ENCODE measurements around the gene NAT14. TPM values are rescaled to one million over a fixed set of nuclear protein-coding genes. Genes with fewer than 3 reads are reported as not detected.

The NAT14 gene
- total RNA-seq, 1 experiment from 2014 or later, result 55.3 TPM

DNA sequence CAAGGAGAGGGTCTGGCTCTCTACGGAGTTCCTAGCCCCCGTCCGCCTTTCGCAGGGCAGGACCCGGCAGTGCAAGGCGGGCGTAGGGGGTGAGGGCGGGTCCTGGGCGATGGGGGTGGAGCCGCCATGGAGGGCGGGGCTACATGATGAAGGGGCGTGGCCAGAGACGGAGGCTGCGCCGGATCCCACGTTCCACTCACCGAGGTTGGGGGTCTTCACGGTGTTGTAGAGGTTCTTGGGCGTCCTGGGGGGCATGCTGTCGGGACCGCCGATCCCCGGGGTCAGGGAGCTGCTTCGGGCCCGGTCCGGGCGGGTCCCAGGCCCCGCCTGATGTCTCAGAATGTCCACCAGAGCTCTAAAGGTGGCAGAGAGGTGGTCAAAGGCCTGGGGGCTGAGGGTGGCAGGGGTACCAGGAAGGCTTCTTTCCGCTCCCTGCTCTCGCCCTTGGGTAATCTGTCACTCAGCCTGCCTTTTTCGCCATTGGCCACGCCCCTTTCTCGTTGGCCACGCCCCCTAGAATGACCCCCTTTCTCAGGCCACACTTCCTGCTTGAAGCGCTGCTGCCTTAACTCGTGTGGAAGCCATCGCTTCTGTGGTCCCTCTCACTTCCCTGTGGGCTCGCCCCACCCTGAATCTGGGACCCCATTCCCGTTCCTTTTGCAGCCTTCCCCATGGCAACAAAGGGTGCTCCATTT lies 44.4 kb upstream of the NAT14 start:
- ChIA-PET POLR2A (no interaction called here), CTCF (no interaction called here), RAD21 (ENCODE audit: low non-redundant PET in 1 of 2, low total read pairs in 2 of 2, uncharacterized antibody in 2 of 2, unreplicated experiment in 2 of 2) (no interaction called here)
- H4K20me1 ChIP-seq (ENCODE audit: insufficient read depth), result no peaks in the 10 kb centered on the region
- no peaks in the 10 kb centered on the region for H3K9me3 ChIP-seq (ENCODE audit: control insufficient read depth in 1 of 2, insufficient read depth in 1 of 2, low read depth in 1 of 2, low read length in 2 of 2)
- H2AFZ ChIP-seq (ENCODE audit: low read depth, low read length, poor library complexity, severe bottlenecking), result no peak overlapping the region
- no peak for TF ChIP-seq ZNF274 (IDR thresholded peaks at IDR 0.05; ENCODE audit: low read depth, low read length)
- TF ChIP-seq CBX3 (IDR thresholded peaks at IDR 0.05; ENCODE audit: low read depth), result no peak
- no peak for TF ChIP-seq ZFX (IDR thresholded peaks at IDR 0.05)
- TF ChIP-seq JUND (IDR thresholded peaks at IDR 0.05), result no peak
- no peak for TF ChIP-seq EZH2phosphoT487 (IDR thresholded peaks at IDR 0.05; ENCODE audit: borderline replicate concordance)
- TF ChIP-seq SRF (IDR thresholded peaks at IDR 0.05; ENCODE audit: low read depth), result no peak
- no peak for TF ChIP-seq CEBPB (IDR thresholded peaks at IDR 0.05; ENCODE audit: low read depth)
- TF ChIP-seq SIN3A (IDR thresholded peaks at IDR 0.05; ENCODE audit: low read depth), result no peak
- no peak for TF ChIP-seq POLR2AphosphoS5 (IDR thresholded peaks at IDR 0.05; ENCODE audit: low read depth, low read length)
- TF ChIP-seq, protein P1, sequence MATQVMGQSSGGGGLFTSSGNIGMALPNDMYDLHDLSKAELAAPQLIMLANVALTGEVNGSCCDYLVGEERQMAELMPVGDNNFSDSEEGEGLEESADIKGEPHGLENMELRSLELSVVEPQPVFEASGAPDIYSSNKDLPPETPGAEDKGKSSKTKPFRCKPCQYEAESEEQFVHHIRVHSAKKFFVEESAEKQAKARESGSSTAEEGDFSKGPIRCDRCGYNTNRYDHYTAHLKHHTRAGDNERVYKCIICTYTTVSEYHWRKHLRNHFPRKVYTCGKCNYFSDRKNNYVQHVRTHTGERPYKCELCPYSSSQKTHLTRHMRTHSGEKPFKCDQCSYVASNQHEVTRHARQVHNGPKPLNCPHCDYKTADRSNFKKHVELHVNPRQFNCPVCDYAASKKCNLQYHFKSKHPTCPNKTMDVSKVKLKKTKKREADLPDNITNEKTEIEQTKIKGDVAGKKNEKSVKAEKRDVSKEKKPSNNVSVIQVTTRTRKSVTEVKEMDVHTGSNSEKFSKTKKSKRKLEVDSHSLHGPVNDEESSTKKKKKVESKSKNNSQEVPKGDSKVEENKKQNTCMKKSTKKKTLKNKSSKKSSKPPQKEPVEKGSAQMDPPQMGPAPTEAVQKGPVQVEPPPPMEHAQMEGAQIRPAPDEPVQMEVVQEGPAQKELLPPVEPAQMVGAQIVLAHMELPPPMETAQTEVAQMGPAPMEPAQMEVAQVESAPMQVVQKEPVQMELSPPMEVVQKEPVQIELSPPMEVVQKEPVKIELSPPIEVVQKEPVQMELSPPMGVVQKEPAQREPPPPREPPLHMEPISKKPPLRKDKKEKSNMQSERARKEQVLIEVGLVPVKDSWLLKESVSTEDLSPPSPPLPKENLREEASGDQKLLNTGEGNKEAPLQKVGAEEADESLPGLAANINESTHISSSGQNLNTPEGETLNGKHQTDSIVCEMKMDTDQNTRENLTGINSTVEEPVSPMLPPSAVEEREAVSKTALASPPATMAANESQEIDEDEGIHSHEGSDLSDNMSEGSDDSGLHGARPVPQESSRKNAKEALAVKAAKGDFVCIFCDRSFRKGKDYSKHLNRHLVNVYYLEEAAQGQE (IDR thresholded peaks at IDR 0.05; ENCODE audit: low read depth), result no peak
- no peak for TF ChIP-seq FOSL1 (IDR thresholded peaks at IDR 0.05; ENCODE audit: low read depth)
- TF ChIP-seq, protein P2, sequence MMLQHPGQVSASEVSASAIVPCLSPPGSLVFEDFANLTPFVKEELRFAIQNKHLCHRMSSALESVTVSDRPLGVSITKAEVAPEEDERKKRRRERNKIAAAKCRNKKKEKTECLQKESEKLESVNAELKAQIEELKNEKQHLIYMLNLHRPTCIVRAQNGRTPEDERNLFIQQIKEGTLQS (IDR thresholded peaks at IDR 0.05), result no peak
- TF ChIP-seq POLR2A (IDR thresholded peaks at IDR 0.05; ENCODE audit: borderline replicate concordance, extremely low read depth, insufficient read depth, insufficient read length), result no peak
- TF ChIP-seq EZH2 (IDR thresholded peaks at IDR 0.05), result no peak
- TF ChIP-seq EGR1 (IDR thresholded peaks at IDR 0.05; ENCODE audit: low read depth), result no peak
- TF ChIP-seq ELF1 (IDR thresholded peaks at IDR 0.05; ENCODE audit: borderline replicate concordance, low read depth), result no peak
- TF ChIP-seq, protein P3, sequence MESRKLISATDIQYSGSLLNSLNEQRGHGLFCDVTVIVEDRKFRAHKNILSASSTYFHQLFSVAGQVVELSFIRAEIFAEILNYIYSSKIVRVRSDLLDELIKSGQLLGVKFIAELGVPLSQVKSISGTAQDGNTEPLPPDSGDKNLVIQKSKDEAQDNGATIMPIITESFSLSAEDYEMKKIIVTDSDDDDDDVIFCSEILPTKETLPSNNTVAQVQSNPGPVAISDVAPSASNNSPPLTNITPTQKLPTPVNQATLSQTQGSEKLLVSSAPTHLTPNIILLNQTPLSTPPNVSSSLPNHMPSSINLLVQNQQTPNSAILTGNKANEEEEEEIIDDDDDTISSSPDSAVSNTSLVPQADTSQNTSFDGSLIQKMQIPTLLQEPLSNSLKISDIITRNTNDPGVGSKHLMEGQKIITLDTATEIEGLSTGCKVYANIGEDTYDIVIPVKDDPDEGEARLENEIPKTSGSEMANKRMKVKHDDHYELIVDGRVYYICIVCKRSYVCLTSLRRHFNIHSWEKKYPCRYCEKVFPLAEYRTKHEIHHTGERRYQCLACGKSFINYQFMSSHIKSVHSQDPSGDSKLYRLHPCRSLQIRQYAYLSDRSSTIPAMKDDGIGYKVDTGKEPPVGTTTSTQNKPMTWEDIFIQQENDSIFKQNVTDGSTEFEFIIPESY (IDR thresholded peaks at IDR 0.05; ENCODE audit: extremely low read depth, insufficient replicate concordance, low read length), result no peak
- TF ChIP-seq TCF7L2 (IDR thresholded peaks at IDR 0.05; ENCODE audit: borderline replicate concordance, extremely low read depth, insufficient read depth, insufficient read length), result no peak
- TF ChIP-seq, protein P4, sequence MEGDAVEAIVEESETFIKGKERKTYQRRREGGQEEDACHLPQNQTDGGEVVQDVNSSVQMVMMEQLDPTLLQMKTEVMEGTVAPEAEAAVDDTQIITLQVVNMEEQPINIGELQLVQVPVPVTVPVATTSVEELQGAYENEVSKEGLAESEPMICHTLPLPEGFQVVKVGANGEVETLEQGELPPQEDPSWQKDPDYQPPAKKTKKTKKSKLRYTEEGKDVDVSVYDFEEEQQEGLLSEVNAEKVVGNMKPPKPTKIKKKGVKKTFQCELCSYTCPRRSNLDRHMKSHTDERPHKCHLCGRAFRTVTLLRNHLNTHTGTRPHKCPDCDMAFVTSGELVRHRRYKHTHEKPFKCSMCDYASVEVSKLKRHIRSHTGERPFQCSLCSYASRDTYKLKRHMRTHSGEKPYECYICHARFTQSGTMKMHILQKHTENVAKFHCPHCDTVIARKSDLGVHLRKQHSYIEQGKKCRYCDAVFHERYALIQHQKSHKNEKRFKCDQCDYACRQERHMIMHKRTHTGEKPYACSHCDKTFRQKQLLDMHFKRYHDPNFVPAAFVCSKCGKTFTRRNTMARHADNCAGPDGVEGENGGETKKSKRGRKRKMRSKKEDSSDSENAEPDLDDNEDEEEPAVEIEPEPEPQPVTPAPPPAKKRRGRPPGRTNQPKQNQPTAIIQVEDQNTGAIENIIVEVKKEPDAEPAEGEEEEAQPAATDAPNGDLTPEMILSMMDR (IDR thresholded peaks at IDR 0.05 in 2 of 3, conservative IDR thresholded peaks at IDR 0.05 in 1 of 3; ENCODE audit: borderline replicate concordance in 1 of 3, insufficient read depth in 1 of 3, low read depth in 2 of 3, low read length in 2 of 3), result no peak
- ATAC-seq (peak; percentile 32; the same call in 1 of the 2 replicates), DNase-seq (ENCODE audit: low read depth, low spot score) (no peak)
- no peaks in the 10 kb centered on the region for H3K36me3 ChIP-seq (ENCODE audit: control insufficient read depth in 1 of 2, insufficient read depth in 2 of 2, low read length in 2 of 2)
- H3K79me2 ChIP-seq (ENCODE audit: insufficient read depth, low read length), result no peaks in the 10 kb centered on the region
- BruUV-seq (replicated peaks), result no TSS peak
- H3K4me1 ChIP-seq (ENCODE audit: control insufficient read depth in 1 of 2, insufficient read depth in 2 of 2, low read length in 2 of 2), result peaks cover 0 to 10% of the 10 kb centered on the region in 2 experiments; a peak in 2 of 4 replicates
- H3K4me2 ChIP-seq (ENCODE audit: low read length), result no peak overlapping the region
- H3K27ac ChIP-seq (ENCODE audit: low read depth, low read length), result no peak overlapping the region
- intact Hi-C loops (cut with micrococcal nuclease), result loop anchor here (10.0 kb wide), 1 partner anchor 226 kb away; no protein-coding TSS in a partner anchor
- H3K9ac ChIP-seq (ENCODE audit: low read length), result no peak overlapping the region
- H3K9me2 ChIP-seq (ENCODE audit: insufficient read depth), result no peaks in the 10 kb centered on the region
- no peak overlapping the region for H3K4me3 ChIP-seq (replicated peaks in 1 of 2; ENCODE audit: low read depth in 1 of 2, low read length in 2 of 2)
- peaks cover 19% of the 10 kb centered on the region; the same call in 1 of the 2 replicates for H3K27me3 ChIP-seq (ENCODE audit: insufficient read depth, low read length)
